ENCODE measurements around the gene TTLL8.

- TF ChIP-seq YY1 (IDR thresholded peaks at IDR 0.05; ENCODE audit: low read depth) = no peak
- TF ChIP-seq REST (IDR thresholded peaks at IDR 0.05; ENCODE audit: low read depth) = no peak
- TF ChIP-seq TAF1 (IDR thresholded peaks at IDR 0.05; ENCODE audit: low read depth) = no peak
- TF ChIP-seq CREB1 (IDR thresholded peaks at IDR 0.05; ENCODE audit: low read depth) = no peak
- no peak for TF ChIP-seq FOXM1 (IDR thresholded peaks at IDR 0.05; ENCODE audit: borderline replicate concordance, low read depth)
- TF ChIP-seq EP300 (IDR thresholded peaks at IDR 0.05; ENCODE audit: borderline replicate concordance) = no peak
- TF ChIP-seq TCF12 (IDR thresholded peaks at IDR 0.05; ENCODE audit: low read depth) = no peak
- TF ChIP-seq RAD21 (IDR thresholded peaks at IDR 0.05; ENCODE audit: low read depth) = no peak
- TF ChIP-seq MAX (IDR thresholded peaks at IDR 0.05) = no peak
- TF ChIP-seq CEBPB (IDR thresholded peaks at IDR 0.05) = no peak
- no peak for TF ChIP-seq EGR1 (IDR thresholded peaks at IDR 0.05)
- no peak for TF ChIP-seq USF1 (IDR thresholded peaks at IDR 0.05)
Observed at GRCh38 chr22:50010676-50011446, 47.2 kb downstream of the TTLL8 start.
